ENCODE results near the gene SEC24D. TPM values are rescaled to one million over a fixed set of nuclear protein-coding genes. Genes with fewer than 3 reads are reported as not detected.

The SEC24D gene
- total RNA-seq, 1 experiment from 2014 or later: 61.5 TPM

DNA sequence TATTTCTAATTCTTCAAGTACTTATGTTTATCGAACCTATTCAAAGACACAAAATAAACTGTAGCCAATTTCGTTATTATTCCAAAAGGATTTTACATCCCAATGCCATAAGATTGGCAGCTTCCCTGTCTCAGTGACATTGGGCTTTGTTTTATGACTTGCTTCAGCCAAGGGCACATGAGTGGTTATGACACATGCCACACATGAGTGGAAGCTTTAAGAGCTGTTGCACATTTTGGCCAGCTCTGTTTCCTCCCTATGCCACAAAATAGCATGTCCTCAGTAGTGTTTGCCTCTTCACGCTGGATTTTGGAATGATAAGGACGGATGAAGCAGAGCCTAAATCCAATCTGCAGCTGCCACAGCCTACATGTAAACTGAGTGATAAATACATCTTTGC, 21.9 kb downstream of the SEC24D start:
- Histone ChIP-seq H3K9ac (ENCODE audit: extremely low read depth, insufficient read length, low read length) (no peak overlapping the region), H2BK5ac (ENCODE audit: insufficient read length, low read length) (no peak overlapping the region), H3K79me2 (ENCODE audit: insufficient read depth, low read length) (no peaks in the 10 kb centered on the region; the same call in 1 of the 2 replicates), H3K27ac (ENCODE audit: insufficient read length, low read depth, low read length) (no peak overlapping the region), H3T11ph (ENCODE audit: low read length) (no peak overlapping the region), H3K4me2 (ENCODE audit: insufficient read depth, insufficient read length, low read length) (no peak overlapping the region), H3K4me1 (ENCODE audit: insufficient read depth, low read length) (no peaks in the 10 kb centered on the region), H4K20me1 (ENCODE audit: control insufficient read depth, insufficient read depth, insufficient read length) (no peaks in the 10 kb centered on the region), H2AFZ (ENCODE audit: low read length) (no peak overlapping the region), H3K56ac (ENCODE audit: insufficient read length, low read depth, low read length) (no peak overlapping the region), H3K9me3 (ENCODE audit: control insufficient read depth, low read depth, low read length) (no peaks in the 10 kb centered on the region), H4K5ac (ENCODE audit: insufficient read length, low read depth, low read length) (no peak overlapping the region), H2BK120ac (ENCODE audit: low read depth, low read length, poor library complexity, severe bottlenecking) (no peak overlapping the region), H3K23ac (ENCODE audit: insufficient read length, low read depth, low read length) (no peak overlapping the region), H2BK15ac (ENCODE audit: low read depth, low read length) (no peak overlapping the region), H3K79me1 (ENCODE audit: insufficient read depth, low read depth, low read length, poor library complexity, severe bottlenecking) (peaks cover 3% of the 10 kb centered on the region), H2BK20ac (ENCODE audit: low read depth, low read length, poor library complexity, severe bottlenecking) (no peak overlapping the region), H2BK12ac (ENCODE audit: insufficient read length, low read depth, low read length) (no peak overlapping the region), H3K4ac (ENCODE audit: low read depth, low read length) (no peak overlapping the region), H3K14ac (ENCODE audit: insufficient read depth, low read length) (no peak overlapping the region), H3K18ac (ENCODE audit: insufficient read length, low read depth, low read length) (no peak overlapping the region), H3K27me3 (ENCODE audit: insufficient read depth, low read length) (no peaks in the 10 kb centered on the region), H4K8ac (replicated peaks; ENCODE audit: insufficient read length, low read depth, low read length) (no peak overlapping the region), H2AK5ac (ENCODE audit: insufficient read length, low read length) (no peak overlapping the region), H3K23me2 (ENCODE audit: insufficient read length, low read depth, low read length, poor library complexity, severe bottlenecking) (no peaks in the 10 kb centered on the region), H4K91ac (ENCODE audit: insufficient read length, low read depth, low read length) (no peak overlapping the region)
- DNase-seq: no peak
- no peak overlapping the region for H3K4me3 Mint-ChIP-seq
- H3K36me3 Mint-ChIP-seq (ENCODE audit: insufficient read depth in 1 of 3, low read depth in 3 of 3): peaks cover 43 to 77% (median 49%) of the 10 kb centered on the region in 3 experiments; a peak in 6 of 7 replicates
- no peak overlapping the region for H3K27ac Mint-ChIP-seq
- no peaks in the 10 kb centered on the region for H3K9me3 Mint-ChIP-seq
- TF ChIP-seq, protein P1, sequence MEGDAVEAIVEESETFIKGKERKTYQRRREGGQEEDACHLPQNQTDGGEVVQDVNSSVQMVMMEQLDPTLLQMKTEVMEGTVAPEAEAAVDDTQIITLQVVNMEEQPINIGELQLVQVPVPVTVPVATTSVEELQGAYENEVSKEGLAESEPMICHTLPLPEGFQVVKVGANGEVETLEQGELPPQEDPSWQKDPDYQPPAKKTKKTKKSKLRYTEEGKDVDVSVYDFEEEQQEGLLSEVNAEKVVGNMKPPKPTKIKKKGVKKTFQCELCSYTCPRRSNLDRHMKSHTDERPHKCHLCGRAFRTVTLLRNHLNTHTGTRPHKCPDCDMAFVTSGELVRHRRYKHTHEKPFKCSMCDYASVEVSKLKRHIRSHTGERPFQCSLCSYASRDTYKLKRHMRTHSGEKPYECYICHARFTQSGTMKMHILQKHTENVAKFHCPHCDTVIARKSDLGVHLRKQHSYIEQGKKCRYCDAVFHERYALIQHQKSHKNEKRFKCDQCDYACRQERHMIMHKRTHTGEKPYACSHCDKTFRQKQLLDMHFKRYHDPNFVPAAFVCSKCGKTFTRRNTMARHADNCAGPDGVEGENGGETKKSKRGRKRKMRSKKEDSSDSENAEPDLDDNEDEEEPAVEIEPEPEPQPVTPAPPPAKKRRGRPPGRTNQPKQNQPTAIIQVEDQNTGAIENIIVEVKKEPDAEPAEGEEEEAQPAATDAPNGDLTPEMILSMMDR (conservative IDR thresholded peaks at IDR 0.05): no peak
- H3K4me1 Mint-ChIP-seq: no peaks in the 10 kb centered on the region
- WGBS (ENCODE audit: extremely low coverage, insufficient read length, low lambda C conversion rate): no CpG with 5 or more reads among the region's 4 CpGs
- H3K27me3 Mint-ChIP-seq (ENCODE audit: low read depth): no peaks in the 10 kb centered on the region
